Natural killer cell treated with Interleukin-12 subunit alpha and Interleukin-12 subunit beta and Interleukin-15 and Interleukin-18, amount 100 ng/mL, for 72 hours (primary cell): ENCODE measurements around the gene PMPCA. TPM values are rescaled to one million over a fixed set of nuclear protein-coding genes. Genes with fewer than 3 reads are reported as not detected.

Experiments
- ATAC-seq, 2 donors: fragments of 150-1000 bp; cut with Tn5 transposase in 1 of 2; sonication (Bioruptor Pico), chemical (Tn5 transposase) in 1 of 2; 2 replicates each; pipeline ENCODE4 v1.10.0; 2021
- DNase-seq: peaks from one replicate; pipeline ENCODE4 v3.0.0; 2022; ENCODE audit warnings: low spot score
- H3K27ac Mint-ChIP-seq, 2 donors: 1 replicate in 1 of 2; 2 replicates in 1 of 2; pipeline ENCODE4 v1.8.0; 2022; ENCODE audit warnings: mixed read lengths in 2 of 2, mild to moderate bottlenecking in 1 of 2, moderate library complexity in 1 of 2
- H3K27me3 Mint-ChIP-seq, 2 donors: 1 replicate in 1 of 2; 2 replicates in 1 of 2; pipeline ENCODE4 v1.8.0; 2022; ENCODE audit warnings: mixed read lengths in 2 of 2
- H3K36me3 Mint-ChIP-seq: one replicate; pipeline ENCODE4 v1.8.0; 2022; ENCODE audit warnings: mixed read lengths
- H3K4me1 Mint-ChIP-seq, 2 donors: 1 replicate in 1 of 2; 2 replicates in 1 of 2; pipeline ENCODE4 v1.8.0; 2022; ENCODE audit warnings: low read depth in 2 of 2, mixed read lengths in 2 of 2, mild to moderate bottlenecking in 1 of 2
- H3K4me3 Mint-ChIP-seq: one replicate; pipeline ENCODE4 v1.8.0; 2022; ENCODE audit warnings: mixed read lengths
- H3K9me3 Mint-ChIP-seq: 2 replicates; pipeline ENCODE4 v1.8.0; 2022; ENCODE audit warnings: mixed read lengths
- total RNA-seq, 2 donors: library from RNA; stranded (reverse); gene quantifications; one replicate each; pipeline ENCODE4 v1.2.3, GENCODE V29; 2022

PMPCA gene
- total RNA-seq, 2 donors from 2014 or later = 66.2 to 107 TPM

GRCh38 chr9:136465500-136466154, 55.2 kb downstream of the PMPCA start:
- Mint-ChIP-seq H3K4me3 (no peak overlapping the region), H3K36me3 (peaks cover 6% of the 10 kb centered on the region), H3K27ac (no peak overlapping the region), H3K27me3 (no peaks in the 10 kb centered on the region), H3K9me3 (no peaks in the 10 kb centered on the region), H3K4me1 (peaks cover 0 to 5% of the 10 kb centered on the region in 2 donors)
- ATAC-seq (no peak), DNase-seq (no peak)

GRCh38 chr9:136466155-136466541, 55.7 kb downstream of the PMPCA start:
- Mint-ChIP-seq H3K27ac (no peak overlapping the region), H3K36me3 (peaks cover 6% of the 10 kb centered on the region), H3K9me3 (no peaks in the 10 kb centered on the region), H3K4me1 (peaks cover 0 to 5% of the 10 kb centered on the region in 2 donors), H3K27me3 (no peaks in the 10 kb centered on the region), H3K4me3 (no peak overlapping the region)
- DNase-seq (no peak), ATAC-seq (no peak)

GRCh38 chr9:136467766-136468165, 57.3 kb downstream of the PMPCA start:
- DNase-seq (no peak), ATAC-seq (no peak)
- H3K4me1 Mint-ChIP-seq = peaks cover 0 to 5% of the 10 kb centered on the region in 2 donors
- H3K9me3 Mint-ChIP-seq = no peaks in the 10 kb centered on the region
- no peaks in the 10 kb centered on the region for H3K27me3 Mint-ChIP-seq
- peaks cover 6% of the 10 kb centered on the region for H3K36me3 Mint-ChIP-seq
- H3K4me3 Mint-ChIP-seq = no peak overlapping the region
- H3K27ac Mint-ChIP-seq = no peak overlapping the region

GRCh38 chr9:136470356-136470755, 59.9 kb downstream of the PMPCA start:
- no peak for ATAC-seq
- no peaks in the 10 kb centered on the region for H3K9me3 Mint-ChIP-seq
- H3K4me1 Mint-ChIP-seq = peaks cover 0 to 7% of the 10 kb centered on the region in 2 donors
- H3K36me3 Mint-ChIP-seq = no peaks in the 10 kb centered on the region
- H3K27me3 Mint-ChIP-seq = no peaks in the 10 kb centered on the region
- no peak overlapping the region for H3K27ac Mint-ChIP-seq
- no peak overlapping the region for H3K4me3 Mint-ChIP-seq
- no peak for DNase-seq

- no peaks in the 10 kb centered on the region for H3K36me3 Mint-ChIP-seq
- no peak overlapping the region for H3K27ac Mint-ChIP-seq
- no peaks in the 10 kb centered on the region for H3K9me3 Mint-ChIP-seq
- ATAC-seq (no peak), DNase-seq (no peak)
- no peaks in the 10 kb centered on the region for H3K27me3 Mint-ChIP-seq
- no peak overlapping the region for H3K4me3 Mint-ChIP-seq
- H3K4me1 Mint-ChIP-seq = peaks cover 0 to 7% of the 10 kb centered on the region in 2 donors
Measured at GRCh38 chr9:136470792-136471469, 60.5 kb downstream of the PMPCA start.

- H3K9me3 Mint-ChIP-seq = no peaks in the 10 kb centered on the region
- ATAC-seq (no peak), DNase-seq (no peak)
- H3K36me3 Mint-ChIP-seq = no peaks in the 10 kb centered on the region
- no peaks in the 10 kb centered on the region for H3K27me3 Mint-ChIP-seq
- H3K27ac Mint-ChIP-seq = no peak overlapping the region
- peaks cover 0 to 5% of the 10 kb centered on the region in 2 donors for H3K4me1 Mint-ChIP-seq
- no peak overlapping the region for H3K4me3 Mint-ChIP-seq
Measured at GRCh38 chr9:136471802-136472487, 61.5 kb downstream of the PMPCA start.

- Mint-ChIP-seq H3K4me1 (peaks cover 0 to 5% of the 10 kb centered on the region in 2 donors), H3K4me3 (no peak overlapping the region), H3K36me3 (no peaks in the 10 kb centered on the region), H3K27me3 (no peaks in the 10 kb centered on the region), H3K9me3 (no peaks in the 10 kb centered on the region), H3K27ac (no peak overlapping the region)
- DNase-seq (no peak), ATAC-seq (no peak)
Measured at GRCh38 chr9:136472640-136473353, 62.3 kb downstream of the PMPCA start.

- Mint-ChIP-seq H3K27ac (no peak overlapping the region), H3K9me3 (no peaks in the 10 kb centered on the region), H3K4me3 (no peak overlapping the region), H3K4me1 (peaks cover 0 to 5% of the 10 kb centered on the region in 2 donors), H3K27me3 (no peaks in the 10 kb centered on the region), H3K36me3 (no peaks in the 10 kb centered on the region)
- DNase-seq (no peak), ATAC-seq (no peak)
Measured at GRCh38 chr9:136473354-136473721, 62.9 kb downstream of the PMPCA start.

Other genes with a start within 250 kb of the PMPCA start
- gene LHX3, start 205.5 kb upstream of the PMPCA start, total RNA-seq = under 1 TPM in 1 of 2 donors, not detected in 1; 0.12 TPM
- 10 to 100 TPM; 16.4 to 27.3 TPM for gene QSOX2, start 164.8 kb upstream of the PMPCA start, total RNA-seq
- gene CCDC187, start 106.6 kb upstream of the PMPCA start, total RNA-seq = not detected
- 1 to 10 TPM; 1.7 to 2.3 TPM for gene GPSM1, start 83.1 kb upstream of the PMPCA start, total RNA-seq
- gene DNLZ, start 46.9 kb upstream of the PMPCA start, total RNA-seq = 10 to 100 TPM; 30.0 to 41.2 TPM
- 1 to 10 TPM; 2.8 to 9.4 TPM for gene CARD9, start 37.0 kb upstream of the PMPCA start, total RNA-seq
- gene SNAPC4, start 10.5 kb upstream of the PMPCA start, total RNA-seq = 10 to 100 TPM; 11.3 to 48.5 TPM
- gene ENTR1, start within 50 bp of the PMPCA start, total RNA-seq = 10 to 100 TPM; 24.1 to 86.6 TPM
- 10 to 100 TPM; 10.4 to 18.1 TPM for gene INPP5E, start 29.2 kb downstream of the PMPCA start, total RNA-seq
- gene SEC16A, start 72.4 kb downstream of the PMPCA start, total RNA-seq = 100 to 1,000 TPM; 104 to 121 TPM
- gene NOTCH1, start 135.4 kb downstream of the PMPCA start, total RNA-seq = 10 to 100 TPM; 57.3 to 85.0 TPM